ENCODE data around the gene KASH5. TPM values are rescaled to one million over a fixed set of nuclear protein-coding genes. Genes with fewer than 3 reads are reported as not detected.

The KASH5 gene
- polyA plus RNA-seq, 2 of the 4 experiments (the other 2 are of a cell fraction) = 0.08 to 0.17 TPM

GRCh38 chr19:49445997-49446396 is 57.9 kb downstream of the KASH5 start:
- Histone ChIP-seq H3K27ac (no peak overlapping the region), H3K4me3 (no peak overlapping the region), H3K4me1 (peaks cover 18% of the 10 kb centered on the region), H3K9me3 (no peaks in the 10 kb centered on the region), H3K4me2 (no peak overlapping the region)
- WGBS (ENCODE audit: missing lambda C conversion rate) = 87% methylated on average over 3 of the region's 3 CpGs
- no peak for TF ChIP-seq ATOH8 (CRISPR knock-in tag; IDR thresholded peaks at IDR 0.05; ENCODE audit: low read depth)
- 0 out of 5 replicates have a peak, but pooled peaks of 1 of the 2 experiments have one; percentile 14 for TF ChIP-seq JUN (IDR thresholded peaks at IDR 0.05)
- TF ChIP-seq ESRRA (IDR thresholded peaks at IDR 0.05; ENCODE audit: borderline replicate concordance, low read length) = no peak
- CTCF ChIA-PET = interaction anchor here (0.6 to 19.0 kb wide), 11 partner anchors 10 to 220 kb away, joined by 3 to 244 read pairs (median 5); partner anchors contain the start of genes FLT3LG, KASH5, NOSIP and PRRG2
- DNase-seq (ENCODE audit: low read depth in 1 of 2, low spot score in 1 of 2) (peak in 1 of 2 experiments; percentile 57), ATAC-seq (no peak), FAIRE-seq (no peak)
- POLR2A ChIA-PET = no interaction called here

GRCh38 chr19:49447485-49448431 is 59.7 kb downstream of the KASH5 start:
- H3K9me3 ChIP-seq = no peaks in the 10 kb centered on the region
- WGBS (ENCODE audit: missing lambda C conversion rate) = 86% methylated on average over 30 of the region's 32 CpGs
- CTCF ChIA-PET = interaction anchor here (1.1 to 19.0 kb wide), 7 partner anchors 26 to 222 kb away, joined by 3 to 244 read pairs (median 10); partner anchors contain the start of genes FLT3LG and KASH5
- POLR2A ChIA-PET = no interaction called here
- DNase-seq (ENCODE audit: low read depth in 1 of 2, low spot score in 1 of 2) = peak in 1 of 2 experiments; percentile 68
- no peak overlapping the region for H3K27ac ChIP-seq
- no peak for FAIRE-seq
- H3K4me3 ChIP-seq = no peak overlapping the region
- TF ChIP-seq ZFP36 (IDR thresholded peaks at IDR 0.05; ENCODE audit: borderline replicate concordance, partially characterized antibody) (no peak), ZNF302 (CRISPR knock-in tag; IDR thresholded peaks at IDR 0.05) (no peak), RNF2 (IDR thresholded peaks at IDR 0.05; ENCODE audit: borderline replicate concordance, low read depth) (no peak), SMC3 (IDR thresholded peaks at IDR 0.05) (no peak), CBX8 (IDR thresholded peaks at IDR 0.05) (no peak), HES2 (IDR thresholded peaks at IDR 0.05) (no peak), JUNB (IDR thresholded peaks at IDR 0.05) (no peak), FOXS1 (CRISPR knock-in tag; IDR thresholded peaks at IDR 0.05) (no peak), CHD2 (IDR thresholded peaks at IDR 0.05; ENCODE audit: low read length, partially characterized antibody) (no peak), PBX3 (IDR thresholded peaks at IDR 0.05) (no peak), KDM5A (IDR thresholded peaks at IDR 0.05) (no peak), MAZ (IDR thresholded peaks at IDR 0.05; ENCODE audit: borderline replicate concordance, low read depth, low read length) (no peak)
- peaks cover 10% of the 10 kb centered on the region for H3K4me1 ChIP-seq
- H3K4me2 ChIP-seq = no peak overlapping the region
- ATAC-seq = no peak

- Histone ChIP-seq H3K4me2 (no peak overlapping the region), H3K4me1 (peaks cover 10% of the 10 kb centered on the region), H3K4me3 (no peak overlapping the region), H3K9me3 (no peaks in the 10 kb centered on the region), H3K27ac (no peak overlapping the region)
- ATAC-seq (no peak), DNase-seq (ENCODE audit: low read depth in 1 of 2, low spot score in 1 of 2) (no peak), FAIRE-seq (no peak)
- ChIA-PET CTCF (interaction anchor here (1.1 to 19.0 kb wide), 6 partner anchors 13 to 222 kb away, joined by 3 to 244 read pairs (median 10); partner anchors contain the start of genes FLT3LG and KASH5), POLR2A (no interaction called here)
- TF ChIP-seq ZFP36 (IDR thresholded peaks at IDR 0.05; ENCODE audit: borderline replicate concordance, partially characterized antibody) (peak; percentile 51), HMGXB4 (CRISPR knock-in tag; IDR thresholded peaks at IDR 0.05; ENCODE audit: borderline replicate concordance) (no peak)
- 96% methylated on average over 6 of the region's 6 CpGs for WGBS (ENCODE audit: missing lambda C conversion rate)
These were observed 60.4 kb downstream of the KASH5 start for GRCh38 chr19:49448432-49448786.

All from A549 (cell line).